ENCODE results near the gene CLDN1. TPM values are rescaled to one million over a fixed set of nuclear protein-coding genes. Genes with fewer than 3 reads are reported as not detected.

CLDN1 gene
- total RNA-seq, 1 experiment from 2014 or later: 38.9 TPM

GRCh38 chr3:190369668-190370295 lies 47.5 kb upstream of the CLDN1 start:
- CTCF ChIA-PET: no interaction called here
- Mint-ChIP-seq H3K27ac (ENCODE audit: unreplicated experiment) (no peak overlapping the region), H3K36me3 (ENCODE audit: insufficient read depth, unreplicated experiment) (no peaks in the 10 kb centered on the region), H3K9me3 (ENCODE audit: unreplicated experiment) (peaks cover 6% of the 10 kb centered on the region), H3K4me1 (ENCODE audit: low read depth, unreplicated experiment) (peaks cover 20% of the 10 kb centered on the region), H3K27me3 (ENCODE audit: insufficient read depth, unreplicated experiment) (no peaks in the 10 kb centered on the region), H3K4me3 (ENCODE audit: unreplicated experiment) (no peak overlapping the region)
- H3K36me3 ChIP-seq (ENCODE audit: control insufficient read depth, insufficient read depth, low read length): no peaks in the 10 kb centered on the region
- no peak for DNase-seq
- no TSS peak for BruUV-seq (replicated peaks)
- TF ChIP-seq CTCF (IDR thresholded peaks at IDR 0.05; ENCODE audit: insufficient read depth in 1 of 2, low read depth in 1 of 2, low read length in 1 of 2, severe bottlenecking in 1 of 2, unreplicated experiment in 1 of 2): no peak
- POLR2A ChIA-PET: no interaction called here
- peaks cover 40% of the 10 kb centered on the region for H3K4me1 ChIP-seq
- intact Hi-C loops (cut with micrococcal nuclease; ENCODE audit: unreplicated experiment): no loop called here
- H3K9me3 ChIP-seq: no peaks in the 10 kb centered on the region
- H3K27me3 ChIP-seq (replicated peaks; ENCODE audit: control insufficient read depth, insufficient read depth, low read length): no peaks in the 10 kb centered on the region
- no peak overlapping the region for H3K4me3 ChIP-seq (ENCODE audit: low read depth, low read length)

GRCh38 chr3:190368881-190369280 lies 46.6 kb upstream of the CLDN1 start:
- H3K36me3 ChIP-seq (ENCODE audit: control insufficient read depth, insufficient read depth, low read length): no peaks in the 10 kb centered on the region
- peaks cover 12% of the 10 kb centered on the region for H3K4me1 Mint-ChIP-seq (ENCODE audit: low read depth, unreplicated experiment)
- ChIA-PET CTCF (no interaction called here), POLR2A (no interaction called here)
- TF ChIP-seq CTCF (IDR thresholded peaks at IDR 0.05; ENCODE audit: insufficient read depth in 1 of 2, low read depth in 1 of 2, low read length in 1 of 2, severe bottlenecking in 1 of 2, unreplicated experiment in 1 of 2): no peak
- no TSS peak for BruUV-seq (replicated peaks)
- no peak overlapping the region for H3K27ac Mint-ChIP-seq (ENCODE audit: unreplicated experiment)
- H3K9me3 Mint-ChIP-seq (ENCODE audit: unreplicated experiment): peaks cover 6% of the 10 kb centered on the region
- no peaks in the 10 kb centered on the region for H3K27me3 Mint-ChIP-seq (ENCODE audit: insufficient read depth, unreplicated experiment)
- peaks cover 31% of the 10 kb centered on the region for H3K4me1 ChIP-seq
- no peak overlapping the region for H3K4me3 ChIP-seq (ENCODE audit: low read depth, low read length)
- no peaks in the 10 kb centered on the region for H3K27me3 ChIP-seq (replicated peaks; ENCODE audit: control insufficient read depth, insufficient read depth, low read length)
- no peaks in the 10 kb centered on the region for H3K9me3 ChIP-seq
- no peaks in the 10 kb centered on the region for H3K36me3 Mint-ChIP-seq (ENCODE audit: insufficient read depth, unreplicated experiment)
- intact Hi-C loops (cut with micrococcal nuclease; ENCODE audit: unreplicated experiment): no loop called here
- H3K4me3 Mint-ChIP-seq (ENCODE audit: unreplicated experiment): no peak overlapping the region
- DNase-seq: no peak

- no peak for DNase-seq
- Histone ChIP-seq H3K4me3 (ENCODE audit: low read depth, low read length) (no peak overlapping the region), H3K27me3 (replicated peaks; ENCODE audit: control insufficient read depth, insufficient read depth, low read length) (no peaks in the 10 kb centered on the region), H3K4me1 (peaks cover 15% of the 10 kb centered on the region; the same call in 1 of the 2 replicates), H3K9me3 (no peaks in the 10 kb centered on the region), H3K36me3 (ENCODE audit: control insufficient read depth, insufficient read depth, low read length) (no peaks in the 10 kb centered on the region)
- Mint-ChIP-seq H3K27ac (ENCODE audit: unreplicated experiment) (no peak overlapping the region), H3K36me3 (ENCODE audit: insufficient read depth, unreplicated experiment) (no peaks in the 10 kb centered on the region), H3K4me3 (ENCODE audit: unreplicated experiment) (no peak overlapping the region), H3K9me3 (ENCODE audit: unreplicated experiment) (peaks cover 6% of the 10 kb centered on the region), H3K27me3 (ENCODE audit: insufficient read depth, unreplicated experiment) (no peaks in the 10 kb centered on the region), H3K4me1 (ENCODE audit: low read depth, unreplicated experiment) (peaks cover 10% of the 10 kb centered on the region)
- no peak for TF ChIP-seq CTCF (IDR thresholded peaks at IDR 0.05; ENCODE audit: insufficient read depth in 1 of 2, low read depth in 1 of 2, low read length in 1 of 2, severe bottlenecking in 1 of 2, unreplicated experiment in 1 of 2)
- POLR2A ChIA-PET: no interaction called here
- intact Hi-C loops (cut with micrococcal nuclease; ENCODE audit: unreplicated experiment): no loop called here
- BruUV-seq (replicated peaks): no TSS peak
- CTCF ChIA-PET: no interaction called here
These were observed 43.9 kb upstream of the CLDN1 start for GRCh38 chr3:190366133-190366532.
